Fibroblast of the aortic adventitia (primary cell): ENCODE results near the gene FER. TPM values are rescaled to one million over a fixed set of nuclear protein-coding genes. Genes with fewer than 3 reads are reported as not detected.
A peak's percentile ranks its signal among the peaks of the same experiment; 100 is the strongest.

Experiments
- DNase-seq: peaks from one replicate; pipeline ENCODE4 v3.0.0-alpha.2; 2010; ENCODE audit warnings: low read depth
- H3K4me3 ChIP-seq: 2 replicates; pipeline ENCODE4 v1.5.1; 2011; ENCODE audit warnings: low read depth, mild to moderate bottlenecking, control low read depth, low read length, moderate library complexity
- total RNA-seq: library from RNA; depleted of rRNA; stranded (reverse); fragments of >200 nt; gene quantifications from 2 replicates; pipeline ENCODE4 v1.2.3, GENCODE V29; 2012; ENCODE audit warnings: low replicate concordance
- TF ChIP-seq, protein P1 (sequence below): IDR thresholded peaks from 2 replicates; pipeline ENCODE4 v1.5.1; 2011; ENCODE audit warnings: mild to moderate bottlenecking, low read length, control low read depth, inconsistent platforms; ENCODE audit not compliant: insufficient read depth

Gene FER
- total RNA-seq, 1 donor = 41.5 TPM

DNA sequence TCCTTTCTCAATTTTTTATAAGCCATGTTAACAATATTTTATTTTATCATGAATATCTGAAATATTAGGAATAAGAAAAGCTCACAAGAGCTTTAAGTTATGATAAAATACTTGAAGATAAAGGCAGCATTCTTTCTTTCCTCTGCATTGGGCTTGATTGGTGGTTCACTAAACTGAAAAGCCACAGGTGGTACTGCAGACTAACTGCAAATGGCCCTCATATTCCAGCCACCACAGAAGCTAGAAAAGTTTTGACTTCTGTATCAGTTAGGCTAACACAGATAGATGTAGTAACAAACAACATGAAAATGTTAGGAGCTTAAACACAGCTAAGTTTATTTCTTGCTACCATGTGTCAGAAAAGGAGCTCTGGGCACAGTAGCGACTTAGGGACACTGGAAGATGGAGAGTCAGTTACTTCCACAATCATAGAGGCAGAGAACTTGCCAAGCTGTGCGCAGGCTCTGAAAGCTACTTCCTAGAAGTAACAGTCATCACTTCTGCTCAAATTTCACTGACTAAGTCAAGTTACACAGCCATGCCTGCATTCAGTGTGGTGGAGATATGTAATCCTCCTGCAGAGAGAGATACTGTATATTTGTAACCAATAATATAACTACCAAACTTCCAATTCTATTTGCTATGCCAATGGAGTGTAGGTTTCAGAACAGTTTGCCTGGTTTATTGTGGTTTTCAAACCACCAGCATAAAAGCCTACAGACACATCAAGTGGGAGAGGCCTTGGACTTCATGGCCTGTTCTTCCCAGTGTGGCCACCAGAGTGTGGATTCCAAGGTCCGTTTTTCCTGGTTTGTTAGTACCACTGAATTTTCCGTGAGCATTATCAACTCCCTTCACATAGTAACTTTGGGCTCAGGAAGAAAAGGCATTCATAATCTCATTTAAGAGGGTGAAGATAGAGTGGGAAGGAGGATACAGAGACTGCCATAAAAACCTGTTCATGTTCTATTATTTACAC is 393.8 kb downstream of the FER start:
- DNase-seq = peak; percentile 24

DNA sequence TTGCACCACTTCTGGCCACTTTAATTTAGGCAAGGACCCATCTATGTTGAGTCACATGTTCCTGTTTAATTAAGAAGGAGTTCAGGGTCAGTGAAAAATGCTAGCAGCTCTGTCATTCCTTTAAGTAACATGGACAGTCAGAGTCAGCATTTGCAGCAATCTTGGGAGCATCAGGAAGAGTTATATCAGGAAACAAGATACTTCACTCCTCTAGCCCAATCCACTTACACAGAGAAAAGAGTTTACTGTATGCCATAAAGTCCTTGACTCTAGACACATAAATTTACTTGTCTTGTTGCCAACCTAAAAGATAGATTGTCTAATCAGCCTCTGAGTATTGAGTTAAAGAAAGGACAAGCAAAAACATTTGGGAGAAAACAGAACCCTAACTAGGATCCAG is 395.3 kb downstream of the FER start:
- no peak overlapping the region for H3K4me3 ChIP-seq
- no peak for DNase-seq
- TF ChIP-seq, protein P1, sequence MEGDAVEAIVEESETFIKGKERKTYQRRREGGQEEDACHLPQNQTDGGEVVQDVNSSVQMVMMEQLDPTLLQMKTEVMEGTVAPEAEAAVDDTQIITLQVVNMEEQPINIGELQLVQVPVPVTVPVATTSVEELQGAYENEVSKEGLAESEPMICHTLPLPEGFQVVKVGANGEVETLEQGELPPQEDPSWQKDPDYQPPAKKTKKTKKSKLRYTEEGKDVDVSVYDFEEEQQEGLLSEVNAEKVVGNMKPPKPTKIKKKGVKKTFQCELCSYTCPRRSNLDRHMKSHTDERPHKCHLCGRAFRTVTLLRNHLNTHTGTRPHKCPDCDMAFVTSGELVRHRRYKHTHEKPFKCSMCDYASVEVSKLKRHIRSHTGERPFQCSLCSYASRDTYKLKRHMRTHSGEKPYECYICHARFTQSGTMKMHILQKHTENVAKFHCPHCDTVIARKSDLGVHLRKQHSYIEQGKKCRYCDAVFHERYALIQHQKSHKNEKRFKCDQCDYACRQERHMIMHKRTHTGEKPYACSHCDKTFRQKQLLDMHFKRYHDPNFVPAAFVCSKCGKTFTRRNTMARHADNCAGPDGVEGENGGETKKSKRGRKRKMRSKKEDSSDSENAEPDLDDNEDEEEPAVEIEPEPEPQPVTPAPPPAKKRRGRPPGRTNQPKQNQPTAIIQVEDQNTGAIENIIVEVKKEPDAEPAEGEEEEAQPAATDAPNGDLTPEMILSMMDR = no peak

More for the DNA sequence above, 393.8 kb downstream of the FER start:
- no peak overlapping the region for H3K4me3 ChIP-seq
- TF ChIP-seq, protein P1 = no peak

DNA sequence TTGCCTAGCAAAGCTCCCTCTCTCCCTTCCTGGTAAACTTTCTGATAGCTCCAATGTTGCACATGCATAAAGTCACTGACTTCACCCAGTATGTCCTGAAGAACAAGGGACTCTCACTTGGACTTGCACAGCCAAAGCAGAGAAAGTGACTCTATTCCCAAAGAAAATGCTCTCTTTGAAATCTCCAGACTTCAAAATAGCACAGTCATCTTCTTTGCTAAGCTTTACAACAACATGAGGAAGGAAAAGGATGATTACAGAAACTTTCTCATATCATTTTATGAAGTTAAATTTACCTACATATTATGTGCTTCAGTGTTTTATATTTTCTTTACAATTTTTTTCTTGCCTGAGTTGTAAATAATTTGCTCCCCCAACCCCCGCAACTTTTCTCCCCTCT is 397.4 kb downstream of the FER start:
- no peak for DNase-seq
- TF ChIP-seq, protein P1 = no peak
- H3K4me3 ChIP-seq = no peak overlapping the region

DNA sequence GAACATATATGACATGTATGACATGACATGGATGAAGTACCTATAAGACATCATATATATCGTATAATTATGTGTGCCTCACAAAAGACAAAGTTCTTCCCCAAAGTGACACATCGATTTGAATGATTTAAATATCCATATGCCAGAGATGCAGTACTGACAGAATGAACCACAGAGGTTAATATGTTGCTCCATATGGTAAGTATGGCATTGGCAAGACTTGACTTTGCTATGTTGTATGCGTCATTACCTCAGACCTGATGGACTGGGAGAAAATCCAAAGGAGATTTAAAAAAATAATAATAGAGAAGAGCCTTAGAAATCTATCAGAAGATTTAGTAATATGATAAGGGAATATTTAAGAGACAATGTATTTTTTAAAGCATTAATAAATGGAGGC is 398.9 kb downstream of the FER start:
- peak; percentile 16 for DNase-seq
- H3K4me3 ChIP-seq = no peak overlapping the region
- TF ChIP-seq, protein P1 = no peak

DNA sequence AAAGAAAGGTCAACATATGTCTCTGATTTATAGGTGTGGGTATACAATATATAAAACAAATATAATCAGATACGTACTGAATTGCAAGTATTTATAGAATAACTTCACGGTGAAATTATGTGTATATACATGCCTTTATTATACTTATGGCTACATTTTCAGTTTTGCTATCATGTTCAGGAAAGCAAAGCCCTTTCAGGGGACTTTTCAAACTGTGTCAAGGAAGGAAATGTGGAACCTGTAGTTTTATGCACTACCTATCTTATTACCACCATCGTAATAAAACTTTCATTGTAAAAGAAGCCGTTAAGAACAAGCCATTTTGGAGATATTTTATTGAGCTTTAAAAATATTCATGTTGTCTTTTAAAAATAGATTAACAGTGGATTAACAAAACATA is 404.9 kb downstream of the FER start:
- no peak for DNase-seq
- H3K4me3 ChIP-seq = no peak overlapping the region
- TF ChIP-seq, protein P1 = no peak

DNA sequence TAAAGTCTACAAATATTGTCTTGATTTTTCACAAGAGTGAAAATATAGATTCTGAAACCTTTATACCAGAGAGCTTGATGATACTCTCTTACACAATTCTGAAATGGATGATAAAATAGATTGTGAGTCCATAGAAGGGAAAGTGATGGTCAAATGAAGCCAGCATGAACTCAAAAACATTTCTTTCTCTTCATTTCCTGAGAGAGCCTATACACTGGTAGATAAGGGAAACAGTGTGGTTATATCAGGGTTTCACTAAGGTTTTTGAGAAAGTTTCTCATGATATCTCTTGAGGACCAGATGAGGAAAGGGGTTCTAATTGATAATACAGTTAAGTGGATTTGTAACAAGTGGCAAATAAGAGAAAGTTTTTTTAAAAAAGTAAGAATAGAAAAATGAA is 407.9 kb downstream of the FER start:
- no peak for DNase-seq
- H3K4me3 ChIP-seq = no peak overlapping the region
- TF ChIP-seq, protein P1 = no peak
